ENCODE results near the gene IRF4. TPM values are rescaled to one million over a fixed set of nuclear protein-coding genes. Genes with fewer than 3 reads are reported as not detected.

IRF4 gene
- total RNA-seq, 2 donors from 2014 or later: 0.26 TPM; not detected in 1

DNA sequence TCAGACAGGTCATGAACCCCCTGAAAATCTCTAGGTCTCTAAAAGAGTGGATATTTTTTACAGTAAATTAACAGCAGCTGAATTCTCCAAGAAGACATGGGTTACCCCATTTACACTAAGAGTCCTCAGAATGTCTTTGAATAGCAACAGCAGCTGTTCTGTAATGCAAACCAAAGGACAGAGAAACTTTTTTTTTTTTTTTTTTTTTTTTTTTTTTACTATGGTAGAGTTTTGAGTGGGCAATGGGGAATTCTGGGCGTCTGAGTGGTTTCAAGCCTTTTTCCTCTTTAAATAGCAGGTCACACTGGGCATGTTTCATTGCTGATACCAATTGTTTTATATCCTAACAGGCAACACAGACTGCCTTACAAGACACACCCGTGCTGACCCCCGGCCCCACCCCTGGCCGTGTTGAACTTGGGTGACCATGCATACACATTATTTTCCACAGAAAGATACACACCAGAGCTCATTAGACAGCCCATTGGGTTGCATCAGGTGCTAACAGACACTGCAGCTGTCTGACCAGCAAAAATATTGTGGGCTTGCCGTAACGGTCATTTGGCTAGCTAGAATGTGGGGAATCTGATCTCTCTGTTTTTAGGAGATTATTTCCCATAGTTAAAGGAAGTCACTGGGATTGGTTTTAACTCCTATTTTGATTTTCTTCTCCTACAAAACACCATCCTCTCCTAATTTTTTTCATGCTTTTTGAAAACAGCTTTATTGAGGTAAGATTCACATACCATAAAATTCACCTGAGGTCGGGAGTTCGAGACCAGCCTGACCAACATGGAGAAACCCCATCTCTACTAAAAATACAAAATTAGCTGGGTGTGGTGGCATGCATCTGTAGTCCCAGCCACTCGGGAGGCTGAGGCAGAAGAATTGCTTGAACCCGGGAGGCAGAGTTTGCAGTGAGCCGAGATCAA lies 26.7 kb upstream of the IRF4 start:
- intact Hi-C loops (cut with DNase I): no loop called here
- Histone ChIP-seq H3K36me3 (replicated peaks in 1 of 2; ENCODE audit: insufficient read depth in 1 of 2, low read depth in 2 of 2) (no peaks in the 10 kb centered on the region), H3K9me3 (peaks cover 0 to 7% (median 0%) of the 10 kb centered on the region in 3 donors), H3K27me3 (no peaks in the 10 kb centered on the region), H3K27ac (no peak overlapping the region), H3K4me3 (no peak overlapping the region), H3K4me1 (no peaks in the 10 kb centered on the region)
- ATAC-seq: no peak
- TF ChIP-seq CTCF (IDR thresholded peaks at IDR 0.05) (no peak), POLR2A (IDR thresholded peaks at IDR 0.05) (no peak)
- 58 to 63% methylated on average over 11 of the region's 11 CpGs for WGBS, 2 donors
- no peak for DNase-seq

- no peak for DNase-seq
These were observed 25.7 kb upstream of the IRF4 start for GRCh38 chr6:365835-366234.

DNA sequence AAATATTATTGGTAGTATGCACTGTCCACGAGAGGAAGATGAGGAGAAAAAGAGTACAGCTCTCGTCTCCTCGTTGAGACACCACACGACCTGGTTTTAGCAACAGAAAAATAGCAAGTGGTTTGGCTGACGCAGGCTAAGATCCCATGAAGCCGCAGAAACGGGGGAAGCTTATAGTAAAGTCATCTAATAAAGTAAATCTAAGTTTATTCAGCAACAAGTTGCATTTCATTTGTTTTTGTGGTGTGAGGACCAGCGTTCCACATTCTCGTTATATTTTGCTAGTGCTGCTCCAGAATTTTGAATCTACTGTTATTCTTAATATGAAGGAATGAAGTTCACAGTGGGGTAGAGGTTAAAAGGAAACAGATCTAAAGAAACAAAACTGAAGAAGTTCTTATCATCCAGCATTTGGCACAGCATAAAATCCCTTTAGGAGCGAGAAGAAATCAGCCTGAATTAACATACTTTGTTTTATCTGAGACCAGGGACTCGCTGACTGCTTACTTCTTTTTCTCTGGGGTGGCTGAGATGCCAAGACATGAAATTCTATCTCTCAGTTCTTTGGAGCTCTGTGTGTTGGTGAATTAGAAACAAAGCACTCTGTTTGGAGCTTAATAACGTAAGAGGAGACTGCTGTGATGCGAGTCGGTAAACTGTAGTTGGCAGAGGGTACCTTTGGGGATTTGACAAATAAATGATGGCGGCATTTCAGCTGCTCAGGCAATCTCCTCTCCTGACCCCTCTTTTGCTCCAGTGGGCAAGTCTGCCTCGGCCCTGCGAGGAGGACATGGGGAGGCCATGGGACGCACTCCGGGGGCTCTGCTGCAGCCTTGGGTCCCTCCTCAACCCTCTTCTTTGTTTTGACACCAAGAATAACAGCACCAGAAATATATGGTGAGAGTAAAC lies 24.9 kb upstream of the IRF4 start:
- Histone ChIP-seq H3K27ac (no peak overlapping the region), H3K9me3 (peaks cover 0 to 7% (median 0%) of the 10 kb centered on the region in 3 donors), H3K27me3 (peaks cover 0 to 6% of the 10 kb centered on the region in 2 donors), H3K4me3 (no peak overlapping the region), H3K36me3 (replicated peaks in 1 of 2; ENCODE audit: insufficient read depth in 1 of 2, low read depth in 2 of 2) (no peaks in the 10 kb centered on the region), H3K4me1 (no peaks in the 10 kb centered on the region)
- DNase-seq (no peak), ATAC-seq (no peak)
- 62 to 64% methylated on average over 19 of the region's 19 CpGs for WGBS, 2 donors
- no peak for TF ChIP-seq POLR2A (IDR thresholded peaks at IDR 0.05)
- TF ChIP-seq CTCF (IDR thresholded peaks at IDR 0.05): no peak
- intact Hi-C loops (cut with DNase I): no loop called here

More at GRCh38 chr6:365835-366234, 25.7 kb upstream of the IRF4 start:
- Histone ChIP-seq H3K4me3 (no peak overlapping the region), H3K36me3 (replicated peaks in 1 of 2; ENCODE audit: insufficient read depth in 1 of 2, low read depth in 2 of 2) (no peaks in the 10 kb centered on the region), H3K27me3 (peaks cover 0 to 6% of the 10 kb centered on the region in 2 donors), H3K27ac (no peak overlapping the region), H3K4me1 (no peaks in the 10 kb centered on the region), H3K9me3 (peaks cover 0 to 7% (median 0%) of the 10 kb centered on the region in 3 donors)
- WGBS, 2 donors: 47 to 59% methylated on average over 6 of the region's 6 CpGs
- intact Hi-C loops (cut with DNase I): no loop called here
- TF ChIP-seq POLR2A (IDR thresholded peaks at IDR 0.05): no peak
- no peak for TF ChIP-seq CTCF (IDR thresholded peaks at IDR 0.05)
- no peak for ATAC-seq

DNA sequence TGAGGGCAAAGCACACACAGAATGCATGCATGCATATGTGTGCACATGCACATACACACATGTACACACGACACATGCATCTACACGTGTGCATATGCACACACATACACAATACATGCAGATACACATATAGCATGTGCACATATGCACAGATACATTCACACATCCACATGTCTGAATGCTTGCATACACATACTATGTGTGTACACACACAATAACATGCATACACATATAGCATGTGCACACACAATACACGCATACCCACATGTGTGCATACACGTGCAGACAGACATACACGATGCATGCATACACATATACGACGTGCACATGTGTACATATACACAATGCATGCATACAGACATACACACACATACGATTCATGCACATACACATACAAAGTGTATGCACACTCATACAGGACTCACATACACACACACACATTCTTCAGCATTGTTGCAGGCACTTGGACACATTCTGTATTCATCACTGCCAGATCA lies 24.2 kb upstream of the IRF4 start:
- ATAC-seq (no peak), DNase-seq (no peak)
- no peak for TF ChIP-seq CTCF (IDR thresholded peaks at IDR 0.05)
- TF ChIP-seq POLR2A (IDR thresholded peaks at IDR 0.05): no peak
- H3K27ac ChIP-seq: no peak overlapping the region
- H3K27me3 ChIP-seq: peaks cover 0 to 6% of the 10 kb centered on the region in 2 donors
- no peaks in the 10 kb centered on the region for H3K36me3 ChIP-seq (replicated peaks in 1 of 2; ENCODE audit: insufficient read depth in 1 of 2, low read depth in 2 of 2)
- intact Hi-C loops (cut with DNase I): no loop called here
- WGBS, 2 donors: 60 to 68% methylated on average over 8 of the region's 8 CpGs
- peaks cover 0 to 7% (median 0%) of the 10 kb centered on the region in 3 donors for H3K9me3 ChIP-seq
- no peaks in the 10 kb centered on the region for H3K4me1 ChIP-seq
- H3K4me3 ChIP-seq: no peak overlapping the region

Data from body of pancreas (tissue), 4 donors.